ENCODE results near the gene SELENOO.

DNA sequence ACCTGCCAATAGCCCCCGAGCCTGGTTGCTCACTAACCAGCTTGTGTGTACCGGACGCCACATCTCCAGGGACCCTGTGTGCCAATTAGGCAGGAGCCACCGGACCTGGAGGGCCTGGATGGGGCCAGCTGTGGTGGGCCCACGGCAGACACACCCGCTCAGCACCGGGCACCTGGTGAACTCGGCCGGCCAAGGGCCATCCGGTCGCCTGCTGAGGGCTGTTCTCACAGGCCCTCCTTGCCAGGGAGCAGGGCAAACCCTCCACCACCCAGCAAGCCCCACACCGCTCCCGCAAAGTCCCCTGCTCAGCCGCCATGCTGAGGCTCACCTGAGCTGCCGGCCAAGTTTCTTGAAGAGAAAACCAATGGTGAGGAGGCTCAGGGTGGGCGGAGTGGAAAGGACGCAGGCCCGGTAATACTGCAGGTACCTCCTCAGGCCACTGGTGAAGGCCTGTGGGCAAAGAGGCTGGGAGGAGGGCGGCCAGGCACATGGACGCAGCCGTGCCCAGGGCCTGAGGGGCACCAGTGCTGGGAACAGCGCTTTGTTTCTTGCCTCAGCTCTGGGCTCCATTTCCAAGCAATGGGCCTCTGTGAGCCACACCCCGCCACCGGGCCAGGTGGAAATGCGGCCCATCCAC lies 26.9 kb downstream of the SELENOO start:
- TF ChIP-seq POLR2A (IDR thresholded peaks at IDR 0.05; ENCODE audit: low read depth, low read length) (no peak), POLR2AphosphoS5 (IDR thresholded peaks at IDR 0.05; ENCODE audit: low read depth, low read length) (no peak), PAX5 (IDR thresholded peaks at IDR 0.05; ENCODE audit: insufficient read depth, low read length, severe bottlenecking) (no peak), TAF1 (IDR thresholded peaks at IDR 0.05; ENCODE audit: low read depth, low read length) (no peak), SPI1 (IDR thresholded peaks at IDR 0.05; ENCODE audit: low read depth, low read length) (no peak)
